CD8-positive, alpha-beta memory T cell (primary cell): ENCODE data around the gene UNC5C. TPM values are rescaled to one million over a fixed set of nuclear protein-coding genes. Genes with fewer than 3 reads are reported as not detected.
A peak's percentile ranks its signal among the peaks of the same experiment; 100 is the strongest.

Experiments used
- CTCF ChIA-PET: fragments of 350-600 bp; sonication (Branson Sonifier 250); formaldehyde crosslinking; loops from one replicate; lab custom pipeline; 2021; ENCODE audit warnings: antibody characterized with exemption; lab: Charles Lee
- POLR2A ChIA-PET: fragments of 350-600 bp; sonication (Branson Sonifier 250); formaldehyde crosslinking; loops from one replicate; lab custom pipeline; 2021; ENCODE audit warnings: antibody characterized with exemption; lab: Charles Lee
- DNase-seq, 5 donors: peaks; one replicate each; pipeline versions ENCODE4 v3.0.0 to v3.0.0-alpha.2; 2020 to 2022; ENCODE audit warnings: mixed read lengths in 1 of 5
- H3K27ac ChIP-seq: one replicate; pipeline ENCODE4 v1.7.0; 2013; ENCODE audit warnings: low read depth, mild to moderate bottlenecking, low read length, moderate library complexity
- H3K27me3 ChIP-seq: 2 replicates; pipeline ENCODE4 v1.7.0; 2013; ENCODE audit warnings: low read length, mild to moderate bottlenecking; ENCODE audit not compliant: insufficient read depth, poor library complexity, severe bottlenecking
- H3K36me3 ChIP-seq: 2 replicates; pipeline ENCODE4 v1.7.0; 2013; ENCODE audit warnings: mild to moderate bottlenecking, low read length, moderate library complexity; ENCODE audit not compliant: insufficient read depth
- H3K4me1 ChIP-seq: 2 replicates; pipeline ENCODE4 v1.7.0; 2013; ENCODE audit warnings: mild to moderate bottlenecking, low read length, moderate library complexity; ENCODE audit not compliant: insufficient read depth
- H3K4me3 ChIP-seq: 2 replicates; pipeline ENCODE4 v1.7.0; 2013; ENCODE audit warnings: mild to moderate bottlenecking, low read length
- H3K9me3 ChIP-seq: 2 replicates; pipeline ENCODE4 v1.7.0; 2013; ENCODE audit warnings: mild to moderate bottlenecking, low read length
- H3K27ac Mint-ChIP-seq, 8 donors: one replicate each; pipeline ENCODE4 v1.8.0; 2020 to 2021; ENCODE audit warnings: mixed read lengths in 8 of 8, mild to moderate bottlenecking in 6 of 8, inconsistent platforms in 3 of 8, moderate library complexity in 3 of 8
- H3K27me3 Mint-ChIP-seq, 2 donors: one replicate each; pipeline ENCODE4 v1.8.0; 2020 to 2021; ENCODE audit warnings: mixed read lengths in 2 of 2, mild to moderate bottlenecking in 1 of 2, moderate library complexity in 1 of 2
- H3K36me3 Mint-ChIP-seq, 3 donors: one replicate each; pipeline ENCODE4 v1.8.0; 2020 to 2021; ENCODE audit warnings: mixed read lengths in 3 of 3, inconsistent platforms in 1 of 3, mild to moderate bottlenecking in 1 of 3
- H3K4me1 Mint-ChIP-seq, 3 donors: one replicate each; pipeline ENCODE4 v1.8.0; 2020 to 2021; ENCODE audit warnings: mixed read lengths in 3 of 3, inconsistent platforms in 1 of 3, mild to moderate bottlenecking in 1 of 3
- H3K4me3 Mint-ChIP-seq, 7 donors: one replicate each; pipeline ENCODE4 v1.8.0; 2020 to 2021; ENCODE audit warnings: mixed read lengths in 7 of 7, mild to moderate bottlenecking in 6 of 7, moderate library complexity in 4 of 7, inconsistent platforms in 2 of 7
- H3K9me3 Mint-ChIP-seq, 5 donors: one replicate each; pipeline ENCODE4 v1.8.0; 2020 to 2022; ENCODE audit warnings: mixed read lengths in 5 of 5, mild to moderate bottlenecking in 3 of 5, moderate library complexity in 2 of 5, inconsistent platforms in 1 of 5
- polyA plus RNA-seq: library from polyadenylated mRNA; unstranded; fragments of 300-500 nt; fragmentation: Illumina TruSeq; gene quantifications from one replicate; pipeline ENCODE4 v1.2.3, GENCODE V29; 2021
- total RNA-seq, 2 experiments: library from RNA; stranded (reverse); gene quantifications; one replicate each; pipeline ENCODE4 v1.2.3, GENCODE V29; 2021

Gene UNC5C
- total and polyA plus RNA-seq, 3 experiments from 2014 or later, result not detected

DNA sequence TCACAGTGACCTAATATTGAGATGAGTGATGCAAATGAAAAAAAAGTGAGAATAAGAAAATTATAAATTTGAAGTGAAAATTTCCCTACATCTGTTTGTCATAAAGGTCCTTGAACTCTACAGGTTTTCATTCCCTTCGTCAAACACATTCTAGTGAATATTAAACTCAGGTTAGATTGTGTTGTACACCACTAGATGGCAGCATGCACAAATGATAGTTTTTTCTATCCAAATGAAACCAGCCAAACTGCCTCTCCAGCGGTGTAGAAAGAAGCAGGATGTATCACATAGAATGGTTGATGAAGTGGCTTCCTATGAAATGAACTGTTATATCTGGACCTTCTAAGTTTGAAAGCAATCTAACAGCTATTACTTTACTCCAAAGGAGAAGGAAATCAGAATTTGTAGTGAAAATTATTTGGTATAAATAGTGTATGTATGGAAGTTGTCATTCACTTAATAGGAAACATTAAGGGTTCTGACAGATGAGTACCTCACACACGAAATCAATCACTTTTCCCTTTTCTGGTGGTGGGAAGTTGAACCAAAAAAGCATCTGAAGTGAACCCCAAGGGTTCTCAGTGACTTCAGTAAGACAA lies 382.7 kb downstream of the UNC5C start:
- POLR2A ChIA-PET, result no interaction called here
- CTCF ChIA-PET, result interaction anchor here (1.2 kb wide), 1 partner anchor 16 kb away, joined by 4 read pairs; no protein-coding TSS in a partner anchor
- DNase-seq, result peak in 2 of 5 donors; percentile 34 to 53

DNA sequence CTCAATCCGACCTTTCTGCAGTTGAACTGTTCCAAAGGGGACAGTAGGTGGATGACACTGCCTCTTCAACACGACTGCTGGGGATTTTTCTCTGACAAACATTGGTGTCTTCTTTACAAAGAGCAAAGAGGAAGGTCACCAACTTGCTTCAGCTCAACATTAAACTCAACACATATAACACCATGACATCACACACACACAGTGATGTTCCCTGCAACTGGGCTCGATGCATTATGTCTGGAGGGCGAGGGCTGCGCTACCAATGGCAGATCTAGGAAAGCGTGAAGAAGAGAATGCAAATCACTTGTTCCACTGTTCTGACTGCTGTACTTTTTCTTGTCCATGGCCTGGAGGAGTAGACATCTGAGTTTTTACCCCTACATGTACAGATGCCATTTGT lies 385.9 kb downstream of the UNC5C start:
- Histone ChIP-seq H3K27ac (no peak overlapping the region), H3K4me3 (no peak overlapping the region), H3K27me3 (no peaks in the 10 kb centered on the region), H3K36me3 (no peaks in the 10 kb centered on the region), H3K4me1 (no peaks in the 10 kb centered on the region), H3K9me3 (no peaks in the 10 kb centered on the region)
- POLR2A ChIA-PET, result no interaction called here
- Mint-ChIP-seq H3K9me3 (no peaks in the 10 kb centered on the region), H3K4me3 (no peak overlapping the region), H3K27ac (no peak overlapping the region), H3K4me1 (peaks cover 0 to 4% (median 2%) of the 10 kb centered on the region in 3 donors), H3K36me3 (no peaks in the 10 kb centered on the region), H3K27me3 (peaks cover 5 to 12% of the 10 kb centered on the region in 2 donors)
- CTCF ChIA-PET, result no interaction called here
- DNase-seq, result no peak

More for the DNA sequence above, 382.7 kb downstream of the UNC5C start:
- H3K4me3 Mint-ChIP-seq, result no peak overlapping the region
- peaks cover 0 to 4% (median 0%) of the 10 kb centered on the region in 3 donors for H3K4me1 Mint-ChIP-seq
- no peak overlapping the region for H3K27ac Mint-ChIP-seq
- H3K36me3 Mint-ChIP-seq, result no peaks in the 10 kb centered on the region
- H3K27ac ChIP-seq, result no peak overlapping the region
- H3K27me3 Mint-ChIP-seq, result peaks cover 2 to 7% of the 10 kb centered on the region in 2 donors
- no peaks in the 10 kb centered on the region for H3K36me3 ChIP-seq
- no peaks in the 10 kb centered on the region for H3K9me3 ChIP-seq
- H3K4me3 ChIP-seq, result no peak overlapping the region
- no peaks in the 10 kb centered on the region for H3K9me3 Mint-ChIP-seq
- no peaks in the 10 kb centered on the region for H3K27me3 ChIP-seq
- H3K4me1 ChIP-seq, result no peaks in the 10 kb centered on the region

DNA sequence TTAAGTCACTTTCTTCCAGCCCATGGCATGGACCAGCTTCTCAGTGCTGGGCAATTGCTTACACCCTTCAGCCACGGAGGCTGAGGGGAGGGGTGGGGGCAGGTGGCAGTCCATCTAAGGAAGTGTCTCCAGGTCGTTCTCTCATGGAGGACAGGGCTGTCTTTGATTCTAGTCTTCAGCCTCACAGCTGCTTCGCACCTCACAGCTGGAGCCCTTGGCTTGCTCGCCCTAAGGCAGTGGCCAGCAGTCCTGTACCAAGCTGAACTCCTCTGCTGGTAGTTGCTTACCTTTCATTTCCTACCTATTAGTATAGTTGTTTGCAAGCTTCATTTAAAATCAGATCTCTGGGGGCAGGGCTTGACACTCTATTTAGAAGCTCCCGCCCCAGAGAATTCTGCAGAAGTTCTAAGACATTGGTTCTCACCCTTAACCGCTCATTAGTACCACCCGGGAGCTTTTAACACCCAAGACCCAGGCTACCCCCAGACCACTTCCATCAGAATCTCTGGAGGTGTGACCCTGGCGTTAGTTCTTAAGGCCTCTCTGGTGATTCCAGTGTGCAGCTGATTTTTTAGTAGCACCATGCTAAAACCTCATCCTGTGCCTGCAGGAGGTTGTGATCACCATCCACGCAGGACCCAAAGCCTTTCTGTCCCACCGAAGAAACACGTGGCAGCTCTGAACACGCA lies 386.8 kb downstream of the UNC5C start:
- no peaks in the 10 kb centered on the region for H3K9me3 ChIP-seq
- CTCF ChIA-PET, result no interaction called here
- no peak for DNase-seq
- POLR2A ChIA-PET, result no interaction called here
- H3K27me3 ChIP-seq, result no peaks in the 10 kb centered on the region
- Mint-ChIP-seq H3K4me3 (no peak overlapping the region), H3K9me3 (no peaks in the 10 kb centered on the region), H3K27ac (peak overlapping the region in 1 of 8 donors; percentile 63), H3K27me3 (peaks cover 5 to 12% of the 10 kb centered on the region in 2 donors), H3K4me1 (peaks cover 0 to 4% (median 2%) of the 10 kb centered on the region in 3 donors), H3K36me3 (no peaks in the 10 kb centered on the region)
- H3K4me3 ChIP-seq, result no peak overlapping the region
- H3K36me3 ChIP-seq, result no peaks in the 10 kb centered on the region
- H3K27ac ChIP-seq, result no peak overlapping the region
- no peaks in the 10 kb centered on the region for H3K4me1 ChIP-seq

DNA sequence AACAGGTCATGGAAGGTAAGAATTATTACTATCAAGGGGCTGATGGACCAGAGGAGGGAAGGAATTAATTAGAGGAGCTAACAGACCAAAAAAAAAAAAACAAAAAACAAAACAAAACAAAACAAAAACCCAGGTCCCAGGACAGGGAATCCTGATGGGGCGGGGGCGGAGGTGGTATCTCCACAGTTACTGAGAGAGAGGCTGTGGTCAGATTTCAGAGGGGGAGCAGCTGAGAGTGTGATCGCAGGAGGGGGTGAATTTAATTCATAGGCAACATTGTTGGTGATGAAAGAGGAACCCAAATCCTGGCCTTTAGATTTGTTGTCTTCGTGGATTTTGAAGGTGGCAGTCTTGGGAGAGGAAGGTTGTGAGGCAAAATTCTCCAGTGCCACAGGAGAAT lies 389.4 kb downstream of the UNC5C start:
- no peak overlapping the region for H3K27ac Mint-ChIP-seq
- POLR2A ChIA-PET, result no interaction called here
- CTCF ChIA-PET, result no interaction called here
- no peak for DNase-seq
- Histone ChIP-seq H3K27ac (no peak overlapping the region), H3K4me1 (peaks cover 14% of the 10 kb centered on the region), H3K36me3 (no peaks in the 10 kb centered on the region), H3K27me3 (no peaks in the 10 kb centered on the region), H3K4me3 (no peak overlapping the region), H3K9me3 (no peaks in the 10 kb centered on the region)
- peaks cover 5 to 8% of the 10 kb centered on the region in 2 donors for H3K27me3 Mint-ChIP-seq
- H3K9me3 Mint-ChIP-seq, result no peaks in the 10 kb centered on the region
- peaks cover 9 to 14% (median 13%) of the 10 kb centered on the region in 3 donors for H3K4me1 Mint-ChIP-seq
- no peaks in the 10 kb centered on the region for H3K36me3 Mint-ChIP-seq
- H3K4me3 Mint-ChIP-seq, result no peak overlapping the region

DNA sequence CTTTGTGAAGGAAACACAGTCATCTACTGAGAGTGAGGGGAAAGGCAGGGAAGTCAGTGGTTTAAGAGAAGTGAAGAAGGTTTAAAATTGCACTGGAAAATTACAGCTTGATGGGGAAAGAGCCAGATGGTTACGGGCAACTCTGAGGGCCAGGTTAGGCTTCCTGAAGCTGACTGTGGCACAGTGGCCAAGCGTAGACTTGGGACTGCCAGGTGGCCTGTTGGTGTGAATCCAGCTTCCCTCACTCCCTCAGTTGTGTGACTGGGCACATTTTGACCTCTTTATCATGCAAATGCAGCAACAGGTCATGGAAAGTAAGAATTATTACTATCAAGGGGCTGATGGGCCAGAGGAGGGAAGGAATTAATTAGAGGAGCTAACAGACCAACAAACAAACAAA lies 390.1 kb downstream of the UNC5C start:
- POLR2A ChIA-PET, result no interaction called here
- no peak overlapping the region for H3K27ac ChIP-seq

DNA sequence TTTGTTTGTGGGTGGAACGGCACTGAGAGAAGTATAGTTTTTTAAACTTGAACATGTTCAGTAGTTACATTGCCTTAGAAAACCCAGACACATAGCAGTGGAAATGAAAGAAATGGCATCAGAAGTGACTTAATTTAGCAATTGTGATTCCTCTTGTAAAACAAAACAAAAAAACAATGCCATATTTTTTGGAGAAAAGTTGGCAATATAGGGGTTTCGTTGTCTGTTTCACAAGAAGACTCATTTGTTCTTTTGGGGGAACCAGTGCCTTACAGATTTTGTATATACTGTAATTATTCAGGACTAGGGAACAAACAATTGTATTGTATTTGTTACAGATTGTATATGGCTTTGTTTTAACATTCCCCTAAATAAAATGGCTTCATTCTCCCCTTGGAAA lies 390.7 kb downstream of the UNC5C start:
- H3K27ac ChIP-seq, result no peak overlapping the region
- H3K36me3 Mint-ChIP-seq, result no peaks in the 10 kb centered on the region
- no peak overlapping the region for H3K27ac Mint-ChIP-seq
- peaks cover 9 to 14% (median 13%) of the 10 kb centered on the region in 3 donors for H3K4me1 Mint-ChIP-seq
- H3K27me3 ChIP-seq, result no peaks in the 10 kb centered on the region
- H3K9me3 Mint-ChIP-seq, result no peaks in the 10 kb centered on the region
- H3K4me3 ChIP-seq, result no peak overlapping the region
- DNase-seq, result no peak
- POLR2A ChIA-PET, result no interaction called here
- no peaks in the 10 kb centered on the region for H3K36me3 ChIP-seq
- H3K4me1 ChIP-seq, result peaks cover 14% of the 10 kb centered on the region
- CTCF ChIA-PET, result no interaction called here
- no peak overlapping the region for H3K4me3 Mint-ChIP-seq
- H3K27me3 Mint-ChIP-seq, result peaks cover 3 to 8% of the 10 kb centered on the region in 2 donors
- no peaks in the 10 kb centered on the region for H3K9me3 ChIP-seq

More for the DNA sequence above, 390.1 kb downstream of the UNC5C start:
- CTCF ChIA-PET, result no interaction called here
- no peak for DNase-seq
- Mint-ChIP-seq H3K27me3 (peaks cover 5 to 8% of the 10 kb centered on the region in 2 donors), H3K27ac (no peak overlapping the region), H3K4me1 (peaks cover 9 to 14% (median 13%) of the 10 kb centered on the region in 3 donors), H3K9me3 (no peaks in the 10 kb centered on the region), H3K4me3 (no peak overlapping the region), H3K36me3 (no peaks in the 10 kb centered on the region)
- H3K9me3 ChIP-seq, result no peaks in the 10 kb centered on the region
- H3K27me3 ChIP-seq, result no peaks in the 10 kb centered on the region
- no peaks in the 10 kb centered on the region for H3K36me3 ChIP-seq
- peaks cover 14% of the 10 kb centered on the region for H3K4me1 ChIP-seq
- H3K4me3 ChIP-seq, result no peak overlapping the region

DNA sequence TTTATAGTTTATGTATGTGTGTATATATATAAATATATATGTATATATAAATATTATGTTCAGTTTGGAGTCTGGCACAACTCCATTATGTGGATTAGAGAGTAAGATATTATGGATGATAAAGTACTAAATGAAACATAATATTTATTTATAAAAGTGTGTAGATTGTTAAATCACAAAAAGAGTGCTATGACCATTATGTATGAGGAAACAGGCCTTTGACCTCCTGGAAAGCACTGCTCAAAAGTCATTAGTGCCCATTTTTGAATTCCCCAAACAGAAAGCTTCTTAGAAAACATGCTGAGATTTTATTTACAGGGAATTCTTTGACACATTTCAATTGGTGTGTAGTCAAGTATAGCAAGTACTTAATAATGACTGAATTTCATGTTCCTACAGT lies 391.2 kb downstream of the UNC5C start:
- Histone ChIP-seq H3K27ac (no peak overlapping the region), H3K4me3 (no peak overlapping the region), H3K36me3 (no peaks in the 10 kb centered on the region), H3K27me3 (no peaks in the 10 kb centered on the region), H3K9me3 (no peaks in the 10 kb centered on the region), H3K4me1 (peaks cover 14% of the 10 kb centered on the region)
- no peak for DNase-seq
- ChIA-PET CTCF (no interaction called here), POLR2A (no interaction called here)
- H3K27me3 Mint-ChIP-seq, result peaks cover 3 to 8% of the 10 kb centered on the region in 2 donors
- peaks cover 9 to 14% (median 13%) of the 10 kb centered on the region in 3 donors for H3K4me1 Mint-ChIP-seq
- H3K4me3 Mint-ChIP-seq, result no peak overlapping the region
- H3K9me3 Mint-ChIP-seq, result no peaks in the 10 kb centered on the region
- H3K27ac Mint-ChIP-seq, result no peak overlapping the region
- no peaks in the 10 kb centered on the region for H3K36me3 Mint-ChIP-seq

DNA sequence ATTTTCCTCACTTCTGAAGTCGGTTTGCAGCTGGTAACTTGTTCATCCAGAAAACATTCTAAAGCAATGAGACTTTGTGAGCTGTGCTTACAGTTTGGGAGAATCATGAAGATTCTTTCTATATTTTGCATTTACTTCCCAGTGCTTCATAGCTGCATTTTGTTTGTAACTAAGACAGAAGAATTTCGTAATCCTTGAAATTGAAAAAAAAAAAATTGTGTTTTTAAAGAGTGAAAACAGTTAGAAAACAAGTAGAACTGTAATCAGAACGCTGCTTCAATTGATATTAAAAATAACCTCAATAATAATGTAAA lies 392.4 kb downstream of the UNC5C start:
- Histone ChIP-seq H3K4me1 (peaks cover 14% of the 10 kb centered on the region), H3K36me3 (no peaks in the 10 kb centered on the region), H3K27me3 (no peaks in the 10 kb centered on the region), H3K9me3 (no peaks in the 10 kb centered on the region), H3K4me3 (no peak overlapping the region), H3K27ac (no peak overlapping the region)
- ChIA-PET POLR2A (no interaction called here), CTCF (interaction anchor here (0.7 to 1.2 kb wide), 2 partner anchors 28 to 51 kb away, joined by 3 read pairs; no protein-coding TSS in a partner anchor)
- peaks cover 9 to 14% (median 13%) of the 10 kb centered on the region in 3 donors for H3K4me1 Mint-ChIP-seq
- no peaks in the 10 kb centered on the region for H3K36me3 Mint-ChIP-seq
- no peaks in the 10 kb centered on the region for H3K9me3 Mint-ChIP-seq
- DNase-seq, result no peak
- H3K27ac Mint-ChIP-seq, result peak overlapping the region in 4 of 8 donors; percentile 0 to 77 (median 39)
- H3K4me3 Mint-ChIP-seq, result peak overlapping the region in 1 of 7 donors; percentile 24
- peaks cover 3 to 8% of the 10 kb centered on the region in 2 donors for H3K27me3 Mint-ChIP-seq
